ENCODE results near the gene CALR3.
"Not testable (repeated sequence)": the region's sequence is repeated elsewhere in the genome, so short reads cannot be mapped to it uniquely, and the experiment has no call there.

The CALR3 gene

GRCh38 chr19:16472992-16473391 is 23.0 kb downstream of the CALR3 start:
- TF ChIP-seq, protein P1, sequence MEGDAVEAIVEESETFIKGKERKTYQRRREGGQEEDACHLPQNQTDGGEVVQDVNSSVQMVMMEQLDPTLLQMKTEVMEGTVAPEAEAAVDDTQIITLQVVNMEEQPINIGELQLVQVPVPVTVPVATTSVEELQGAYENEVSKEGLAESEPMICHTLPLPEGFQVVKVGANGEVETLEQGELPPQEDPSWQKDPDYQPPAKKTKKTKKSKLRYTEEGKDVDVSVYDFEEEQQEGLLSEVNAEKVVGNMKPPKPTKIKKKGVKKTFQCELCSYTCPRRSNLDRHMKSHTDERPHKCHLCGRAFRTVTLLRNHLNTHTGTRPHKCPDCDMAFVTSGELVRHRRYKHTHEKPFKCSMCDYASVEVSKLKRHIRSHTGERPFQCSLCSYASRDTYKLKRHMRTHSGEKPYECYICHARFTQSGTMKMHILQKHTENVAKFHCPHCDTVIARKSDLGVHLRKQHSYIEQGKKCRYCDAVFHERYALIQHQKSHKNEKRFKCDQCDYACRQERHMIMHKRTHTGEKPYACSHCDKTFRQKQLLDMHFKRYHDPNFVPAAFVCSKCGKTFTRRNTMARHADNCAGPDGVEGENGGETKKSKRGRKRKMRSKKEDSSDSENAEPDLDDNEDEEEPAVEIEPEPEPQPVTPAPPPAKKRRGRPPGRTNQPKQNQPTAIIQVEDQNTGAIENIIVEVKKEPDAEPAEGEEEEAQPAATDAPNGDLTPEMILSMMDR (IDR thresholded peaks at IDR 0.05; ENCODE audit: control insufficient read depth, insufficient read depth, low read depth, low read length, missing control alignments): no peak
- H3K4me3 ChIP-seq (ENCODE audit: control insufficient read depth, low read depth, low read length): no peak overlapping the region

DNA sequence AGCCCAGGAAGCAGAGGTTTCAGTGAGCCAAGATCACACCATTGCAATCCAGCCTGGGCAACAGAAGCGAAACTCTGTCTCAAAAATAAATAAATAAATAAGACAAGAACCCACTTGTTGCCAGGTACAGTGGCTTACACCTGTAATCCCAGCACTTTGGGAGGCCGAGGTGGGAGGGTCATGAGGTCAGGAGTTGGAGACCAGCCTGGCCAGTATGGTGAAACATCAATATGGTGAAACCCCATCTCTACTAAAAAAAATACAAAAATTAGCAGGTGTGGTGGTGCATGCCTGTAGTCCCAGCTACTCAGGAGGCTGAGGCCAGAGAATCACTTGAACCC is 23.4 kb downstream of the CALR3 start:
- peak overlapping the region; percentile 65 for H3K4me3 ChIP-seq (ENCODE audit: control insufficient read depth, low read depth, low read length)
- DNase-seq (ENCODE audit: low read depth): not testable (repeated sequence)

More at GRCh38 chr19:16472992-16473391, 23.0 kb downstream of the CALR3 start:
- no peak for DNase-seq (ENCODE audit: low read depth)

DNA sequence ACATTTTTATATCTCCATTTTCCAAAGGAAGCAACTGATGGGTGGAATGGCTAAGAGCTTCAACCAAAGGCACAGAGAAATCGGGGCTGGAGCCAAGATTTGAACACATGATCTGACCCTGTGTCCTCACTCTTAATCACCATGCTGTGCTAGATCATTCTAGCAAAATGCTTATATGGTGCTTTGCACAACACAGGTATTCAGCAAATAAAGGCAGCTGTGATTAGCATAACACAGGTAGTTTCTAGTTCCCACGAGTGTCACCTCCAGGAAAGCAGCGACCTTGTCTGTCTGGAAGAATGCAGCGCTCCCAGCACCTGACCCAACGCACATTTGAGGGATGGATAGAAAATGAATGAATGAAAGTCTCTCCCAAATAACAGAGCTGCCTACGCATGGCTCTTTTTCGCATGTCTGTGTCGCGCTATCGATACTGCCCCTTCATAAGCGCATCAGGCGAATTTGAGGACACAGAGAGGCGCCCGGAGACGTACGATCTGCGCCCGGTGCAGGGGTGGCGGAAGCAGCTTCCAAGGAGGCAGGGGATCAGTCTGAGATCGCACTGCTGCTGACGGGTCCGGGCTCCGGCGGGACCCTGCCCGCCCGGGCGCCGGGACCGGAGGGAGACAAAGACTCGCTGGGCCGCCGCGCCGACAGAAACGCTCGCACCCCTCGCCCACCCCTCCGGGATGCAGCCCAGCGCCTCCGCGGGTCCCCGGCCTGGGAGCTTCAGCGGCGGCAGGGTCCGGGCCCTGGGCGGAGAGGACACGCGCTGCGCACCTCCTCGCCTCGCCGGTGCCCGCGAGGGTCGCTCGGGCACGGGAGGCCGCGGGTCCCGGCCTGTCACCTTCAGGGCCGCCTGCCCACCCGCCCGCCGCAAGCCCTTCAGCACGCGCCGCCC is 24.8 kb downstream of the CALR3 start:
- DNase-seq (ENCODE audit: low read depth): no peak
- H3K4me3 ChIP-seq (ENCODE audit: control insufficient read depth, low read depth, low read length): peak overlapping the region; percentile 72
- TF ChIP-seq, protein P1 (IDR thresholded peaks at IDR 0.05; ENCODE audit: control insufficient read depth, insufficient read depth, low read depth, low read length, missing control alignments): no peak

- TF ChIP-seq, protein P1 (IDR thresholded peaks at IDR 0.05; ENCODE audit: control insufficient read depth, insufficient read depth, low read depth, low read length, missing control alignments): no peak
- peak overlapping the region; percentile 72; the same call in 1 of the 2 replicates for H3K4me3 ChIP-seq (ENCODE audit: control insufficient read depth, low read depth, low read length)
- no peak for DNase-seq (ENCODE audit: low read depth)
Observed at GRCh38 chr19:16470541-16470910, 25.4 kb downstream of the CALR3 start.

DNA sequence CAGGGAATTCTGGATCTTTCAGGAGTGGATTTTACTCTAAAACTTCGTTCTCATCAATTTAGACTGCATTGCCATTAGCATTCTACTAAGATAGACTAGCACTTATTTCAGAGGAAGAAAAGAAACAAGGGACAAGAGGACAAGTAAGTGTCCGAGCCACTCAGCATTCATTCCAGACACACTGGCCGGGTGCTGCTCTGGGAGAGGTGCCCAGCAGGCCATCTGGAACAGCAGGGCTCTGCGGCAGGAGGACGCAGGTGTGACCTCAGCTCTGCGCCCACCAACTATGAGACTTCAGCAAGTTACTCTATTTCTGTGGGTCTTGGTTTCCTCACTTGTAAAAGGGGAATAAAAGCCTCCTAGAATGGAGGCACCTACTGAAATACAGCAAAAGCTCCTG is 28.4 kb downstream of the CALR3 start:
- TF ChIP-seq, protein P1 (IDR thresholded peaks at IDR 0.05; ENCODE audit: control insufficient read depth, insufficient read depth, low read depth, low read length, missing control alignments): no peak
- no peak overlapping the region for H3K4me3 ChIP-seq (ENCODE audit: control insufficient read depth, low read depth, low read length)
- no peak for DNase-seq (ENCODE audit: low read depth)

GRCh38 chr19:16466802-16467427 is 29.1 kb downstream of the CALR3 start:
- not testable (repeated sequence) for H3K4me3 ChIP-seq (ENCODE audit: control insufficient read depth, low read depth, low read length); DNase-seq (ENCODE audit: low read depth)

DNA sequence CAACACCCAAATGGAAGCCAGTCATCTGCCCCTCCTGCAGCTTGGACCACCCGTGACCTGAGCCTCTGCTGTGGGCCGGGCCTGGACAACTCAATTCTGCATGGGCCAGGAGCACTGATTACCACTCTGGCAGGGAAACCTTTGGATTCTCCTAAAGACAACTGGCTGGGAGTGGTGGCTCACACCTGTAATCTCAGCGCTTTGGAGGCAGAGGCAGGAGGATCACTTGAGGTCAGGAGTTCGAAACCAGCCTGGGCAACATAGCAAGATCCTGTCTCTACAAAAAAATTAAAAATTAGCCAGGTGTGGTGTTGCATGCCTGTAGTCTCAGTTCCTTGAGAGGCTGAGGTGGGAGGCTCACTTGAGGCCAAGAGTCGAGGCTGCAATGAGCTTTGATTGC is 30.7 kb downstream of the CALR3 start:
- TF ChIP-seq, protein P1 (IDR thresholded peaks at IDR 0.05; ENCODE audit: control insufficient read depth, insufficient read depth, low read depth, low read length, missing control alignments): no peak
- no peak for DNase-seq (ENCODE audit: low read depth)
- H3K4me3 ChIP-seq (ENCODE audit: control insufficient read depth, low read depth, low read length): no peak overlapping the region
